ENCODE data around the gene RITA1. TPM values are rescaled to one million over a fixed set of nuclear protein-coding genes. Genes with fewer than 3 reads are reported as not detected.

RITA1 gene
- total and polyA plus RNA-seq, 2 donors from 2014 or later: 14.6 to 31.6 TPM

GRCh38 chr12:113170457-113170856 lies 15.1 kb upstream of the RITA1 start:
- intact Hi-C loops (cut with DNase I): loop anchor here (10.0 kb wide), 1 partner anchor 276 kb away; no protein-coding TSS in a partner anchor
- no peak for DNase-seq
- H3K4me1 ChIP-seq (ENCODE audit: control insufficient read depth in 2 of 3, insufficient read depth in 2 of 3, low read depth in 1 of 3, low read length in 3 of 3): no peaks in the 10 kb centered on the region
- H3K4me3 ChIP-seq (ENCODE audit: low read length in 3 of 3): no peak overlapping the region
- no peak overlapping the region for H3K9ac ChIP-seq (ENCODE audit: low read length in 3 of 3)
- peaks cover 2 to 55% (median 29%) of the 10 kb centered on the region in 3 donors for H3K36me3 ChIP-seq (ENCODE audit: control insufficient read depth in 2 of 3, insufficient read depth in 3 of 3, low read length in 3 of 3)
- FAIRE-seq: no peak
- TF ChIP-seq, protein P1, sequence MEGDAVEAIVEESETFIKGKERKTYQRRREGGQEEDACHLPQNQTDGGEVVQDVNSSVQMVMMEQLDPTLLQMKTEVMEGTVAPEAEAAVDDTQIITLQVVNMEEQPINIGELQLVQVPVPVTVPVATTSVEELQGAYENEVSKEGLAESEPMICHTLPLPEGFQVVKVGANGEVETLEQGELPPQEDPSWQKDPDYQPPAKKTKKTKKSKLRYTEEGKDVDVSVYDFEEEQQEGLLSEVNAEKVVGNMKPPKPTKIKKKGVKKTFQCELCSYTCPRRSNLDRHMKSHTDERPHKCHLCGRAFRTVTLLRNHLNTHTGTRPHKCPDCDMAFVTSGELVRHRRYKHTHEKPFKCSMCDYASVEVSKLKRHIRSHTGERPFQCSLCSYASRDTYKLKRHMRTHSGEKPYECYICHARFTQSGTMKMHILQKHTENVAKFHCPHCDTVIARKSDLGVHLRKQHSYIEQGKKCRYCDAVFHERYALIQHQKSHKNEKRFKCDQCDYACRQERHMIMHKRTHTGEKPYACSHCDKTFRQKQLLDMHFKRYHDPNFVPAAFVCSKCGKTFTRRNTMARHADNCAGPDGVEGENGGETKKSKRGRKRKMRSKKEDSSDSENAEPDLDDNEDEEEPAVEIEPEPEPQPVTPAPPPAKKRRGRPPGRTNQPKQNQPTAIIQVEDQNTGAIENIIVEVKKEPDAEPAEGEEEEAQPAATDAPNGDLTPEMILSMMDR (IDR thresholded peaks at IDR 0.05; ENCODE audit: borderline replicate concordance, extremely low read depth, insufficient read depth): no peak
- H3K9me3 ChIP-seq (ENCODE audit: control insufficient read depth in 2 of 3, insufficient read depth in 1 of 3, low read length in 3 of 3): no peaks in the 10 kb centered on the region
- no peak overlapping the region for H3K27ac ChIP-seq (ENCODE audit: low read depth in 2 of 2, low read length in 2 of 2)
- no peaks in the 10 kb centered on the region for H3K27me3 ChIP-seq (ENCODE audit: control insufficient read depth, insufficient read depth, low read length)

DNA sequence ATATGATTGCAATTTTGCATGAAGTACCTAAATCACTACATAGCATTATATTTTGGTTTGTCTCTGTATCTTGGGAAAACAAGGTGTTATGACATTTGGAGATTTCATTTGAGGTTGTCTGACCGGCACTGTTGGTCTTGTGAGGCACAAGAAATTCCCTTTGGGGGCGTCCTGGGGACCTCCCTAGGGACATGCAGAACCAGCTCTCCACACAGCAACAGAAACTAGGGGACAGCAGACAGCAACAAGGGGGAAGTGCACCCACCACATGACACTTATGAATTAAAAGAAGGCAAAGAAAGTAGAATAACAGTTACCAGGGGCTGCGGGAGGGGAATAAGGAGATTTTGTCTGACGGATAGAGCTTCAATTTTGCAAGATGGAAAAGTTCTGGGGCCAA lies 14.6 kb upstream of the RITA1 start:
- FAIRE-seq (no peak), DNase-seq (no peak)
- H3K27me3 ChIP-seq (ENCODE audit: control insufficient read depth, insufficient read depth, low read length): no peaks in the 10 kb centered on the region
- intact Hi-C loops (cut with DNase I): loop anchor here (10.0 kb wide), 1 partner anchor 276 kb away; no protein-coding TSS in a partner anchor
- TF ChIP-seq, protein P1 (IDR thresholded peaks at IDR 0.05; ENCODE audit: borderline replicate concordance, extremely low read depth, insufficient read depth): no peak
- no peaks in the 10 kb centered on the region for H3K4me1 ChIP-seq (ENCODE audit: control insufficient read depth in 2 of 3, insufficient read depth in 2 of 3, low read depth in 1 of 3, low read length in 3 of 3)
- peaks cover 2 to 51% (median 29%) of the 10 kb centered on the region in 3 donors for H3K36me3 ChIP-seq (ENCODE audit: control insufficient read depth in 2 of 3, insufficient read depth in 3 of 3, low read length in 3 of 3)
- no peaks in the 10 kb centered on the region for H3K9me3 ChIP-seq (ENCODE audit: control insufficient read depth in 2 of 3, insufficient read depth in 1 of 3, low read length in 3 of 3)
- H3K9ac ChIP-seq (ENCODE audit: low read length in 3 of 3): no peak overlapping the region
- no peak overlapping the region for H3K4me3 ChIP-seq (ENCODE audit: low read length in 3 of 3)
- no peak overlapping the region for H3K27ac ChIP-seq (ENCODE audit: low read depth in 2 of 2, low read length in 2 of 2)

DNA sequence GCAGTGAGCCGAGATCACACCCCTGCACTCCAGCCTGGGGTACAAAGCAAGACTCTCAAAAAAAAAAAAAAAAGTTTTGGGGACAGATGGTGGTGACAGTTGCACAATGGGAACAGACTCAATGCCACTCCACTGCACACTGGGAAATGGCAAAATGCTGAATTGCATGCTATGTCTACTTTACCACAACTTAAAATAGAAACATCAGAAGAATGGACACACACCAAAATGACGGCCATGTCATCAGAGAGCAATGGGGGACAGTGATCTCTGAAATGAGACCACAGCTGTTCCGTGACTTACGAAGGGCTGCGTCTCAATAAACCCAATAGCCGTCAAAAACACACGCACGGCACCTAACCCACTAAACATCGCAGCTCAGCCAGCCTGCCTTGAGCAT lies 14.0 kb upstream of the RITA1 start:
- no peak for DNase-seq
- TF ChIP-seq, protein P1 (IDR thresholded peaks at IDR 0.05; ENCODE audit: borderline replicate concordance, extremely low read depth, insufficient read depth): no peak
- H3K27ac ChIP-seq (ENCODE audit: low read depth in 2 of 2, low read length in 2 of 2): no peak overlapping the region
- H3K36me3 ChIP-seq (ENCODE audit: control insufficient read depth in 2 of 3, insufficient read depth in 3 of 3, low read length in 3 of 3): peaks cover 2 to 52% (median 29%) of the 10 kb centered on the region in 3 donors
- H3K27me3 ChIP-seq (ENCODE audit: control insufficient read depth, insufficient read depth, low read length): no peaks in the 10 kb centered on the region
- H3K4me3 ChIP-seq (ENCODE audit: low read length in 3 of 3): no peak overlapping the region
- FAIRE-seq: no peak
- H3K4me1 ChIP-seq (ENCODE audit: control insufficient read depth in 2 of 3, insufficient read depth in 2 of 3, low read depth in 1 of 3, low read length in 3 of 3): no peaks in the 10 kb centered on the region
- H3K9ac ChIP-seq (ENCODE audit: low read length in 3 of 3): no peak overlapping the region
- H3K9me3 ChIP-seq (ENCODE audit: control insufficient read depth in 2 of 3, insufficient read depth in 1 of 3, low read length in 3 of 3): no peaks in the 10 kb centered on the region
- intact Hi-C loops (cut with DNase I): loop anchor here (10.0 kb wide), 1 partner anchor 277 kb away; no protein-coding TSS in a partner anchor

GRCh38 chr12:113172185-113172584 lies 13.3 kb upstream of the RITA1 start:
- Histone ChIP-seq H3K4me3 (ENCODE audit: low read length in 3 of 3) (no peak overlapping the region), H3K4me1 (ENCODE audit: control insufficient read depth in 2 of 3, insufficient read depth in 2 of 3, low read depth in 1 of 3, low read length in 3 of 3) (no peaks in the 10 kb centered on the region), H3K36me3 (ENCODE audit: control insufficient read depth in 2 of 3, insufficient read depth in 3 of 3, low read length in 3 of 3) (peaks cover 5 to 58% (median 31%) of the 10 kb centered on the region in 3 donors), H3K9me3 (ENCODE audit: control insufficient read depth in 2 of 3, insufficient read depth in 1 of 3, low read length in 3 of 3) (no peaks in the 10 kb centered on the region), H3K27ac (ENCODE audit: low read depth in 2 of 2, low read length in 2 of 2) (no peak overlapping the region), H3K9ac (ENCODE audit: low read length in 3 of 3) (no peak overlapping the region), H3K27me3 (ENCODE audit: control insufficient read depth, insufficient read depth, low read length) (no peaks in the 10 kb centered on the region)
- TF ChIP-seq, protein P1 (IDR thresholded peaks at IDR 0.05; ENCODE audit: borderline replicate concordance, extremely low read depth, insufficient read depth): no peak
- intact Hi-C loops (cut with DNase I): loop anchor here (10.0 kb wide), 1 partner anchor 277 kb away; no protein-coding TSS in a partner anchor
- FAIRE-seq: no peak
- no peak for DNase-seq

Measured in kidney (tissue), 14 donors.